ENCODE data around the gene ZDHHC11.

GRCh38 chr5:763998-764781 is 86.6 kb downstream of the ZDHHC11 start:
- no peak for TF ChIP-seq EZH2phosphoT487 (IDR thresholded peaks at IDR 0.05; ENCODE audit: low read depth, severe bottlenecking, unreplicated experiment)
- no peak for TF ChIP-seq CTCF (IDR thresholded peaks at IDR 0.05; ENCODE audit: poor library complexity)
